Epithelial cell of esophagus (primary cell): ENCODE results near the gene CHRND.
A peak's percentile ranks its signal among the peaks of the same experiment; 100 is the strongest.

Experiments used
- DNase-seq: peaks from one replicate; pipeline ENCODE4 v3.0.0; 2010; ENCODE audit warnings: low read depth
- H3K4me3 ChIP-seq: 2 replicates; pipeline ENCODE4 v1.5.1; 2011; ENCODE audit warnings: mild to moderate bottlenecking, low read length, control low read depth
- TF ChIP-seq, protein P1 (sequence below): IDR thresholded peaks from 2 replicates; pipeline ENCODE4 v1.5.1; 2011; ENCODE audit warnings: low read depth, mild to moderate bottlenecking, low read length, control low read depth, inconsistent platforms; ENCODE audit not compliant: insufficient read depth; ENCODE audit errors: missing control alignments

CHRND gene

DNA sequence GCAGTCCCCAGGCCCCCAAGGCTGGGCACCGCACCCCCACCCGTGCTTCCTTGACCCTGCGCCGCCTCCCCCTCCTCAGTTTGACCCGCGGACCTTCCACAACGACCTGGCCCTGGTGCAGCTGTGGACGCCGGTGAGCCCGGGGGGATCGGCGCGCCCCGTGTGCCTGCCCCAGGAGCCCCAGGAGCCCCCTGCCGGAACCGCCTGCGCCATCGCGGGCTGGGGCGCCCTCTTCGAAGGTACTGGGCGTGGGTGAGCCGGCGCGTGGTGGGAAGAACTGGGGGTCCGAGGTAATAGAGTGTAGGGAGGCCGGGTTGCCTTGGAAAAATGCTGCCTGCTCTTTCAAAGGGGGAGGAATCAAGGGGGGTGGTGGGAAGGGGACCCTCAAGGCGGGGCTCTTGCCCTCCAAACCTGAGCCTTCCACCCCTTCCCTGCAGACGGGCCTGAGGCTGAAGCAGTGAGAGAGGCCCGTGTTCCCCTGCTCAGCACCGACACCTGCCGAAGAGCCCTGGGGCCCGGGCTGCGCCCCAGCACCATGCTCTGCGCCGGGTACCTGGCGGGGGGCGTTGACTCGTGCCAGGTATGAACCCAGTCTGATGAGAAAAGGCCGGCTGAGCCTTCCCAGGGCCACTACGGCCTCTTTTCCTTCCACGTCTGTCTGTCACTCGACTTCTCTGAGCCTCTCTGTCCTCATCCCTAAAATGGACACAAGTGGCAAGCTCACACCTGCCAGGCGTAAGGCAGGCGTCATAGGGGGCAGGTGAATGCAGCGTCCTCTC is 3.1 kb upstream of the CHRND start:
- no peak for DNase-seq
- TF ChIP-seq, protein P1, sequence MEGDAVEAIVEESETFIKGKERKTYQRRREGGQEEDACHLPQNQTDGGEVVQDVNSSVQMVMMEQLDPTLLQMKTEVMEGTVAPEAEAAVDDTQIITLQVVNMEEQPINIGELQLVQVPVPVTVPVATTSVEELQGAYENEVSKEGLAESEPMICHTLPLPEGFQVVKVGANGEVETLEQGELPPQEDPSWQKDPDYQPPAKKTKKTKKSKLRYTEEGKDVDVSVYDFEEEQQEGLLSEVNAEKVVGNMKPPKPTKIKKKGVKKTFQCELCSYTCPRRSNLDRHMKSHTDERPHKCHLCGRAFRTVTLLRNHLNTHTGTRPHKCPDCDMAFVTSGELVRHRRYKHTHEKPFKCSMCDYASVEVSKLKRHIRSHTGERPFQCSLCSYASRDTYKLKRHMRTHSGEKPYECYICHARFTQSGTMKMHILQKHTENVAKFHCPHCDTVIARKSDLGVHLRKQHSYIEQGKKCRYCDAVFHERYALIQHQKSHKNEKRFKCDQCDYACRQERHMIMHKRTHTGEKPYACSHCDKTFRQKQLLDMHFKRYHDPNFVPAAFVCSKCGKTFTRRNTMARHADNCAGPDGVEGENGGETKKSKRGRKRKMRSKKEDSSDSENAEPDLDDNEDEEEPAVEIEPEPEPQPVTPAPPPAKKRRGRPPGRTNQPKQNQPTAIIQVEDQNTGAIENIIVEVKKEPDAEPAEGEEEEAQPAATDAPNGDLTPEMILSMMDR: no peak
- H3K4me3 ChIP-seq: no peak overlapping the region

DNA sequence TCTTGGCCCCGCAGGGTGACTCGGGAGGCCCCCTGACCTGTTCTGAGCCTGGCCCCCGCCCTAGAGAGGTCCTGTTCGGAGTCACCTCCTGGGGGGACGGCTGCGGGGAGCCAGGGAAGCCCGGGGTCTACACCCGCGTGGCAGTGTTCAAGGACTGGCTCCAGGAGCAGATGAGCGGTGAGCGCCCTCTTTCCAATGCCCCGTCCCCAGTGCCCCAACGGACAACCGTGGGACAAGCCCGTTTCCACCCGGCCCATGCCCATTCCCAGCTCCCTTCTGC is 2.6 kb upstream of the CHRND start:
- no peak overlapping the region for H3K4me3 ChIP-seq
- TF ChIP-seq, protein P1: no peak
- no peak for DNase-seq

- TF ChIP-seq, protein P1: peak; percentile 12
- H3K4me3 ChIP-seq: no peak overlapping the region
- DNase-seq: peak; percentile 48
Measured at GRCh38 chr2:232523682-232524597, 2.0 kb upstream of the CHRND start.

DNA sequence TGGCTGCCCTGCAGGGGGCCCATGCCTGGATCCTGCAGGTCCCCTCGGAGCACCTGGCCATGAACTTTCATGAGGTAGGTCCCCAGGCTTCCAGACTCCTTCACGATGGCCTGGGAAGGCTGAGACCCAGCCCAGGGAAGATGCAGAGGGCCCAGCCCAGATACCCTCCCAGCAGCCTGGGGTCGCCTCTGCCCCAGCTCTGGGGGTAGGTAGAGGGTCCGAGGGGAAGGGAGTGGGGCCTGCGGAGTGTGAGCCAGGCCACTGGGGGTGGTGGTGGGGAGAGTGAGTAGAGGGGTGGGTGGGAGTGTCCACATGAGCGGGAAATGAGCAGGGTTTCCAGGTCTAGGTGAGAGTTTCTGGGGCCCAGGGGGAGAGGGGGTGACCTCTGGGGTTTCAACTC is 1.2 kb upstream of the CHRND start:
- TF ChIP-seq, protein P1: no peak
- H3K4me3 ChIP-seq: no peak overlapping the region
- DNase-seq: no peak

- TF ChIP-seq, protein P1: no peak
- no peak for DNase-seq
- H3K4me3 ChIP-seq: no peak overlapping the region
Measured at GRCh38 chr2:232525199-232525598, 761 bp upstream of the CHRND start.

DNA sequence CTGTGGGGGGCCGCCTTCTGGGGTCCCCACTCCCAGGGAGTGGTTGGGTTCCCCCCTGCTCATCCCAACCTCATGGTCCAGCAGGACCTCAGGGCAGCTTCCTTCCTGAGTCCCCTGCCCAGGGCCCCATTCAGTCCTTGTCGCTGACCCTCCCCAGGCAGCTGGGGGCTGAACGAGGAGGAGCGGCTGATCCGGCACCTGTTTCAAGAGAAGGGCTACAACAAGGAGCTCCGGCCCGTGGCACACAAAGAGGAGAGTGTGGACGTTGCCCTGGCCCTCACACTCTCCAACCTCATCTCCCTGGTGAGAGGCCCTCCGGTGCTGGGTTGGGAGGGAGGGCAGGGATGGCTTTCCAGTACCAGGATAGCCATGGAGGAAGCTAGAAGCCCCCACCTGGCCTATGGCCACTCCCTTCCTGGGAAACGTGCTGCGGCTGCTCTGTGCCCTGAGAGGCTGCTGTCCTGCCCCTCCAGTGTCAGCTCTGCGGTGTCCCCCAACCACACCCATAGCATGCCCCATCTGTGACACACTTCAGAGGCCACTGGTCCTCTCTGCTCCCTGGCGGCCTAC is 497 bp downstream of the CHRND start:
- no peak overlapping the region for H3K4me3 ChIP-seq
- TF ChIP-seq, protein P1: no peak
- DNase-seq: no peak
